ENCODE measurements around the gene ACTG1.

Gene ACTG1

GRCh38 chr17:81544281-81544974, 31.8 kb upstream of the ACTG1 start:
- DNase-seq = no peak

- no peak for DNase-seq
Measured at GRCh38 chr17:81543756-81544155, 31.2 kb upstream of the ACTG1 start.

GRCh38 chr17:81543339-81543675, 30.7 kb upstream of the ACTG1 start:
- DNase-seq = no peak

GRCh38 chr17:81542431-81543338, 30.1 kb upstream of the ACTG1 start:
- DNase-seq = no peak

DNA sequence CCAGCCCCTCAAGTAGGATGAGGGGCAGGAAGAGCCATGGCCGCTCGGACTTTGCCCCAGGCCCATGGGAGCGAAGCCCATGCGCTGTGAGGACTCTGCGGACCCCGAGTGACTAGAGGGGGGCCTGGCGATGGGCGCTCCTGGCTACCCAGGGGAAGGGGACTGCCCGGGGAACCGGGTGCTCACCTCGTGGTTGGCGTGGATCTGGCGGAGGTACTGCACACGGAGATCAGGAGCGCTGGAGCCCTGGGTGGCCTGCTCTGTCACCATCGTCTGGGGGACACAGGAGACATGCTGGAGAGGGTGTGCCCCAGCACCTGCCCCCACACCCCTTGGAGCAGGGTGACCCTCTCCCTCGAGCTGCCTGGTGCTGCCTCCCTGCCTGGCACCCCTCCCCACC, 28.5 kb upstream of the ACTG1 start:
- DNase-seq = no peak

GRCh38 chr17:81540676-81541027, 28.1 kb upstream of the ACTG1 start:
- no peak for DNase-seq

DNA sequence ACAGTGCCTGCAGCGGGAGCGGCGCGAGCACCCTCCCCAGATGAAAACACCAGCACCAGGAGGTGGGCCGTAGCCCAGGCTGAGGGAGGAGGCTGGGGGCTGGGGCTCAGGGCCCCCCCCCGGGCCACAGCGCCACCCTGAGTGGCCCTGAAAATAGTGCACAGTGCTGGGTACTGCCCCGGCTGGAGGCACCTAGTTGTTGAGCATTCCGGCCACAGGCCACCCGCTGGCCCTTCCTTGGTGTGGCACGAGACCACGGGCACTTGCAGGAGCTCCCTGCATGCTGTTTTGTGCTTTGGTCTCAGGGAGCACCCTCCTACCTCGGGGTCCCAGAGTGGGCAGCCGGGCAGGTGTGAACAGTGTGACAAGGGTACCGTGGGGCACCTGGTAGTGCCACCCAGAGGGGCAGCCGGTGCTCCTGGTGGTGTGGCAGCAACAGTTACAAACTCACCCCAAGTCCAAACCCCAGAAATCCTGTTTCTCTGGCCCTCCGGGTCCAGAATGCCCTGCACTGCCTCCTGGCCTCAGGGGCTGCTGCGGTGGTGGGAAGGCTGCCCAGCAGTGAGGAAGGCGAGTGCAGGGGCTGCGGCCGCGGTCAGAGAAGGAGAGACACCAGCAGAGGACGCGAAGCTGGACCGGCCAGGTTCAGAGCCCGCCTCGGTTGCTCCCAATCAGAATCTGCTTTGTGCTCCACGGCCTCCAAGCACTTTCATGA, 27.5 kb upstream of the ACTG1 start:
- no peak for DNase-seq

- DNase-seq = no peak
Measured at GRCh38 chr17:81539571-81539900, 26.9 kb upstream of the ACTG1 start.

- no peak for DNase-seq
Measured at GRCh38 chr17:81538651-81539570, 26.3 kb upstream of the ACTG1 start.

DNA sequence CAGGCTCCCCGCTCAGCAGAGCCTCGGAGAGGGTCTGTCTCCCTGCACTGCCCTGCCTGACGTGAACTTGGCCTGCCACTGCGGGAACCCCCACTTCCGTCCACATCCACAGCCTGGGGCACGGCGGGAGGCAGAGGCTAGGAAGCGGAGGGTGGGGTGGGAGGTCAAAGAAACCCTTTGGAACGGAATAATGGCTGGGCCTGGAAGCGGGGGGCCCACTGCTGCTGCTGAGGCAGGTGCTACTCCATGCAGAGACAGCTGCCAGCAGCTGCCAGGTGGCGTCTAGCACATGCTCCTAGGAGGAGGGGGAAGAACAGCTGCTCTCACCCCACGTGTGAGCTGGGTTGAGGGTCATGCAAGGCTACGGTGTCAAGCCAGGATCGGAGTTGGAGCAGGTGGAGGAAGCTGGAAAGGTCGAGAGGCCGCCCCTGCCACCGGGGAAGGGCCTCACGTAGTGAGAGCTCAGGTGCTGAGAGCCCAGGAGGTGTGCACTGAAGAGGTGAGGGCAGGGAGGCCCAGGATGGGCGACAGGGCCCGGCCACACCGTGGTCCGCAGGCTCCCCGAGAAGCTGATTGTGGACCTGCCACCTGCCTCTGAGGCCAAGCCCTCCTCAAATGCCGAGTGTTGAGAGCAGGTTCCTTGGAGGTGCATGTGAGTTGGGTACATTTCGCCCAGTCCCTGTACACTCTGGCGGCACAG, 25.4 kb upstream of the ACTG1 start:
- DNase-seq = no peak

DNA sequence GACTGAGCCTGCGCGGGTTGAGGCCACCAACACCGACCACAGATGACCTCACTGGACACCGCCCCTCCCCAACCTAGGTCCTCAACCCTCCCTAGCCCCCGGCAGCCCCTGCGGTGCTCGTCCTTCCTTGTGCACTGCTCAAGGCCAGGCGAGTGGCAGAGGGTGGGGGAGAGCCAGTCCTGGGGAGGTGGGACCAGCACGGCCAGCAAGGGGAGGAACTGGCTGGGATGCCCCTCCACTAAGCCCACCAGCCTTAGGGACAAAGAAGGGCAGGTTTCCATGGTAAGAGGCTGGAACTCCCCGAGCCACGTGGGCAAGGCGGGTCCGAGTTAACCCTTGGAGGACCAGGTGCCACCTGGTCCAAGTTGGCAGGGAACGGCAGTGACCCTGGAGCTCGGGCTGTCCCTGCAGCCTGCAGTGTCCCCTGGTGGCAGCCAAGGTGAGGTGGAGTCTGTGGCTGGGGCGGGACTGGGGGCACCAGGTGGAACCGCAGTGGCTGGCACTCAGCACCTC, 24.8 kb upstream of the ACTG1 start:
- DNase-seq = no peak

- no peak for DNase-seq
Measured at GRCh38 chr17:81536299-81537290, 24.0 kb upstream of the ACTG1 start.

- no peak for DNase-seq
Measured at GRCh38 chr17:81535480-81536298, 23.1 kb upstream of the ACTG1 start.

- no peak for DNase-seq
Measured at GRCh38 chr17:81535007-81535328, 22.4 kb upstream of the ACTG1 start.

DNA sequence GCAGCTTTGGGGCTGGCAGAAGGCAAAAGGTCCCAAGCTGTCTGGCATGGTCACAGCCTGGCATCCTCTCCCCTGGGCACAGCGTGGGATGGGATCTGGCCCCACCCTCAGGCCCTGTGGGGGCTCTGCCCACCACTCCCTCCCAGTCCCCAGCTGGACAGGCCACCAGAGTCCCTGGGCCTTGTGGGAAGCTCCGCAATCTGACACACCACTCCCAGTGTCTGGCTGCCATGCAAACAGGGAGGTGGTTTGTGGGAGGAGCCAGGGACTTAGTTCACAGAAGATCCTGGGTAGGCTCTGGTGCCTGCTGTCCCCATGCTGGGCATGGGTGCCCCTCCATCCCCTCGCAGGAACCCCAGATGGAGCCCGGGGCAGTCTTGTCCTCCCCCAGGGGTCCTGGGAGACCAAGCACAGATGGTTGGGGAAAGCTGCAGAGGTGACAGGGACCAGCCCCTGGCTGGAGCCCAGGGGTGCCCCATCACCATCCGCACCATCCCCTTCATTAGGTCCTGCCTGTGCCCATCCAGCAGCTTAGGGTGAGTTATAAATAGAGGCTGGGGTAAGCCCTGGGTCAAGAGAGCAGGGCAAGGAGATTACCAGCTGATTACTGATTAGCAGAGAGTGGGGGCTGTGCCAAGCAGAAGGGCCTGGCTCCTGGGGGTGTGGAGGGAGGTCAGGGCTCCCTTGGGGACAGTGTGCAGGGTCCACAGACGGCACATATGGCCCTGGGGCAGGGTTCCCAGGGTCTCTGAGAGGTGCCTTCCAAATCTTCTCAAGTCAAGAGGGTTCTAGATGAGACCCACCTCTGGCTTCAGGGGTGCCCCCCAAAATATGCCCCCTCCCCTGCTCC, 21.8 kb upstream of the ACTG1 start:
- DNase-seq = no peak

DNA sequence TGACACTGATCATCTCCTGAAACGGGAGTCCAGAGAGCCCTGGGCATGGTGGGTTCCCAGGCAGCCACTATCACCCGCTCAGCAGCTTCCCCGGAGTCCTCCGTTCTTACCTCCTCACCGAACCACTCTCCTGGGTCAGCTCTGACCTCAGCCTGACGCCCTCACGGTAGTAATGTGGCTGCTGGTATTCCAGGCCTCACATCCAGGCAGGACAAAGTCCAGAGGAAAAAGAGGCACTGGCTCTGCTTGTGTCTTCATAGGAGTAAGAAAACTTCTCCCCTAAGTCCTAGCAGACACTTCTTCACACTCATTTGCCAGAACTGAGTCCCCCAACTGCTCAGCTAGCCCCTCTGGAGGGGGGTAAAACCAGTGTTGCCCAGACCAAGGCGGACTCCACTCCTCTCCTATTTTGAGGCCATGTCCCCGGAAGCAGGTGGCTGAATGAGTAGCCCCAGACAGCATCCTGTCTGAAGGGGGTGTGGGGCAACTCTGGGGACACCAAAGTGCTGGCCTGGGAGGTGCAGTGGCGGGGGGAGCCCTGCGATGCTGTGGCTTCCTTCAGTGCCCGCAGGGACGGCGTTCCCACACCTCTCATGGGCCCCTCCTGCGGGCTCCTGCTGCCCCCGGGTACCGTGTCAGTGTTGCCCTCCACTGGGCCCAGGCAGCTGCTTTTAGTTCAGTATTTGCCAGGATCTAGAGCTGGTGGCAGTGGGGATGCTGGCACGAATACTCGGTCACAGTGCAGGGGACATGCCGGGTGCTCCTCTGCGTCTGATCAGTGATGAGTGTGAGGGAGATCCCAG, 20.9 kb upstream of the ACTG1 start:
- no peak for DNase-seq

- DNase-seq = no peak
Measured at GRCh38 chr17:81532490-81533287, 20.1 kb upstream of the ACTG1 start.
